Measurements from ENCODE around the gene GOLGA6C.
"Not testable (repeated sequence)": the region's sequence is repeated elsewhere in the genome, so short reads cannot be mapped to it uniquely, and the experiment has no call there.

GOLGA6C gene

GRCh38 chr15:75224281-75224680 is 33.9 kb upstream of the GOLGA6C start:
- no peak for TF ChIP-seq CTCF (conservative IDR thresholded peaks at IDR 0.05)
- no peak for TF ChIP-seq ZFX (IDR thresholded peaks at IDR 0.05)
- no peak overlapping the region for H3K27ac ChIP-seq

GRCh38 chr15:75225102-75225836 is 32.9 kb upstream of the GOLGA6C start:
- H3K27ac ChIP-seq = not testable (repeated sequence)

GRCh38 chr15:75225951-75226732 is 32.0 kb upstream of the GOLGA6C start:
- TF ChIP-seq ZFX (IDR thresholded peaks at IDR 0.05) (no peak), CTCF (conservative IDR thresholded peaks at IDR 0.05) (no peak)
- no peak overlapping the region for H3K27ac ChIP-seq

GRCh38 chr15:75227112-75227511 is 31.0 kb upstream of the GOLGA6C start:
- H3K27ac ChIP-seq = not testable (repeated sequence)

- TF ChIP-seq CTCF (conservative IDR thresholded peaks at IDR 0.05) (no peak), ZFX (IDR thresholded peaks at IDR 0.05) (no peak)
- H3K27ac ChIP-seq = no peak overlapping the region
Observed at GRCh38 chr15:75227663-75228280, 30.4 kb upstream of the GOLGA6C start.

- no peak overlapping the region for H3K27ac ChIP-seq
- no peak for TF ChIP-seq CTCF (conservative IDR thresholded peaks at IDR 0.05)
- TF ChIP-seq ZFX (IDR thresholded peaks at IDR 0.05) = no peak
Observed at GRCh38 chr15:75228787-75229186, 29.3 kb upstream of the GOLGA6C start.

GRCh38 chr15:75229191-75230015 is 28.7 kb upstream of the GOLGA6C start:
- no peak overlapping the region for H3K27ac ChIP-seq
- no peak for TF ChIP-seq CTCF (conservative IDR thresholded peaks at IDR 0.05)
- no peak for TF ChIP-seq ZFX (IDR thresholded peaks at IDR 0.05)

- TF ChIP-seq ZFX (IDR thresholded peaks at IDR 0.05) (no peak), CTCF (conservative IDR thresholded peaks at IDR 0.05) (no peak)
- H3K27ac ChIP-seq = no peak overlapping the region
Observed at GRCh38 chr15:75230016-75230343, 28.2 kb upstream of the GOLGA6C start.
